Activated T-cell treated with anti-CD3 and anti-CD28 coated beads, Interleukin-2, amount 50 U/mL, for 72 hours (primary cell): ENCODE data around the gene COL19A1. TPM values are rescaled to one million over a fixed set of nuclear protein-coding genes. Genes with fewer than 3 reads are reported as not detected.

Source experiments
- ATAC-seq, 2 donors: fragments of 150-1000 bp; cut with Tn5 transposase; replicated peaks in 1 of 2; 2 replicates each; pipeline ENCODE4 v1.10.0; 2021; ENCODE audit warnings: moderate library complexity in 2 of 2, mild to moderate bottlenecking in 1 of 2
- DNase-seq, 2 donors: peaks; one replicate each; pipeline ENCODE4 v3.0.0; 2021 to 2022; ENCODE audit warnings: mixed read lengths in 1 of 2
- H3K27ac Mint-ChIP-seq: one replicate; pipeline ENCODE4 v1.8.0; 2022; ENCODE audit warnings: mild to moderate bottlenecking, moderate library complexity, mixed read lengths
- H3K27me3 Mint-ChIP-seq: one replicate; pipeline ENCODE4 v1.8.0; 2022; ENCODE audit warnings: low read depth, mixed read lengths
- H3K36me3 Mint-ChIP-seq, 2 donors: one replicate each; pipeline ENCODE4 v1.8.0; 2022; ENCODE audit warnings: mixed read lengths in 2 of 2, mild to moderate bottlenecking in 1 of 2; ENCODE audit not compliant: insufficient read depth in 2 of 2
- H3K4me1 Mint-ChIP-seq: one replicate; pipeline ENCODE4 v1.8.0; 2022; ENCODE audit warnings: low read depth, mixed read lengths
- H3K4me3 Mint-ChIP-seq, 2 donors: one replicate each; pipeline ENCODE4 v1.8.0; 2022; ENCODE audit warnings: mild to moderate bottlenecking in 2 of 2, mixed read lengths in 2 of 2, moderate library complexity in 2 of 2
- H3K9me3 Mint-ChIP-seq, 2 donors: one replicate each; pipeline ENCODE4 v1.8.0; 2022; ENCODE audit warnings: mixed read lengths in 2 of 2
- total RNA-seq, 2 donors: library from RNA; stranded (reverse); gene quantifications; one replicate each; pipeline ENCODE4 v1.2.3, GENCODE V29; 2022

COL19A1 gene
- total RNA-seq, 2 donors from 2014 or later = 0.19 to 0.26 TPM

DNA sequence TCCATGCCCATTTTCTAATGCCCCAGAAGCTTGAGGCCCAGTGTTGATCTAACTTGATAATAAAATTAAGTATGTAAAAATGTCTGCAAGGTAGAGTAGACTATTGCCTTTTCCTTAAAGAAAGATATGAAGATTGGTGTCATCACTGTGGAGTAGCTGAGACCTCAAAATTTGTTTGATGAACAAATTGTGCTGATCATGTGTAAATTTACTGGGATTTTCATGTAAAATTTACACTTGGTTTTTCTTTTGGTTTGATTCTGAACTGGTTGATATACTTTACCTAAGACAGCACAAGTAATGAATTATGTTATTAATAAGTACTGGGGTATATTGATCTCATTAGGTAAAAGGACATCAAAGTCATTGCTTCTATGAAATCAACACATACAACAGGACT lies 207.3 kb downstream of the COL19A1 start:
- Mint-ChIP-seq H3K4me1 (no peaks in the 10 kb centered on the region), H3K36me3 (no peaks in the 10 kb centered on the region), H3K27ac (no peak overlapping the region), H3K4me3 (no peak overlapping the region), H3K9me3 (no peaks in the 10 kb centered on the region), H3K27me3 (peaks cover 5% of the 10 kb centered on the region)
- ATAC-seq (no peak), DNase-seq (no peak)

DNA sequence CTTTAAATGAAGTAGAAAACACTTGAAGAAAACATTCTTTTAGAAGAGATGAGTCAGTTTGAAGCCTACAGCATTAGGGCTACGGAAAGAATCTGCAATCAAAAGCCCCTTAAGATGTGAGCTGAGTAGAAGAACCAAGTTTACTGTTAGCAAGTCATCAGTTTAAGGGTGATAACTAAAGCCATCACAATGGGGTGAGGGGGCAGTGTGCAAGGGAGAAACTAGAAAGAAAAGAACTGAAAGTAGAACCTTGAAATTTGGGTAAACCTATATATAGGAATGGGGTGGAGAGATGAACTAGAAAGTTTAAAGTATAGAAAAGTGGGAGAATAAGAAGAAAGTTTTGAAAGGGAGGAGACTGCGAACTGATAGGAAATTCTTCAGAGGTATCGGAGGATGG lies 212.9 kb downstream of the COL19A1 start:
- Mint-ChIP-seq H3K27ac (no peak overlapping the region), H3K9me3 (no peaks in the 10 kb centered on the region), H3K36me3 (no peaks in the 10 kb centered on the region), H3K4me3 (no peak overlapping the region), H3K4me1 (no peaks in the 10 kb centered on the region), H3K27me3 (no peaks in the 10 kb centered on the region)
- DNase-seq (no peak), ATAC-seq (no peak)

DNA sequence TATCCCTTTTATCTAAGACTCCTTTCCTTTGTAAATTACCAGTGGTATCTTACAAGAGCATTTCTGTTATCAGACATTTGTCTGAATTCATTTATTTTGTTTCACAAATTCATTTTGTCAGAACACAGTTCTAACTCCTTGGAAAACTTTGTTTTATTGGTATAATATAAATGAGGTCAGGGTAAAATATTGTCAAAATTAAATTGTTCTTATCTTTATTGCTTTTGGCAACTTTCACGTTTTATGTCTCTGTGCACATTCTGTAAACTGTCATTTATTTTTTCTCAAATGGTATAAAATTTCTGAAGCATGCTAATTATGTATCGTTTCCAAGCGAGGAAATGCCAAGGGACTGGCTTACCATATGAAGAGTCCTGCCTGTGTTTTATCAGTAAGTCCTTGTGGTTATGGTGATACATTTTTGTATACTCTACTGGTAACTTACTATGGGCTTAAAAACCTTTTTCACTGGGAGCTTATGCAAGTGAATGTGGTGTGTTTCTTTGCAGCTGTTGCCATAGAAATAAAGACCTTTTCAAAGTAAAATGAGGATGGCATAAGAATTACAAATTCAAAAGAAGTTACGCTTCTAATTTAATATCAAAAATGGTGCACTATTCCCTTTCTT lies 214.2 kb downstream of the COL19A1 start:
- DNase-seq (no peak), ATAC-seq (no peak)
- Mint-ChIP-seq H3K9me3 (no peaks in the 10 kb centered on the region), H3K27me3 (no peaks in the 10 kb centered on the region), H3K27ac (no peak overlapping the region), H3K4me3 (no peak overlapping the region), H3K4me1 (no peaks in the 10 kb centered on the region), H3K36me3 (no peaks in the 10 kb centered on the region)

DNA sequence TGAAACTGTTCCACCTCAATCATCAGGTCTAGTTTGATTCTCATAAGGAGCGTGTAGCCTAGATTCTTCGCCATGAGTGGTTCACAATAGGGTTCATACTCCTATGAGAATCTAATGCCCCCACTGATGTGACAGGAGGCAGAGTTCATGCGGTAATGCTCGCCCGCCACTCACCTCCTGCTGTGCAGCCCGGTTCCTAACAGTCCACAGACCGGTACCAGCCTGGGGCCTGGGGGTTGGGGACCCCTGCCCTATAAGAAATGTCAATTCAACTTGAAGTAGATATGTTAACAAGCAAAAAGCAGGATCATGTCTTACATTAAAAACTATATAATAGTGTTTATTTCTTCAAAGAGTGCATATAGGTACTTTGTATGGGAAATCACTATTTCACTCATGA lies 216.5 kb downstream of the COL19A1 start:
- Mint-ChIP-seq H3K27ac (no peak overlapping the region), H3K36me3 (no peaks in the 10 kb centered on the region), H3K9me3 (no peaks in the 10 kb centered on the region)

DNA sequence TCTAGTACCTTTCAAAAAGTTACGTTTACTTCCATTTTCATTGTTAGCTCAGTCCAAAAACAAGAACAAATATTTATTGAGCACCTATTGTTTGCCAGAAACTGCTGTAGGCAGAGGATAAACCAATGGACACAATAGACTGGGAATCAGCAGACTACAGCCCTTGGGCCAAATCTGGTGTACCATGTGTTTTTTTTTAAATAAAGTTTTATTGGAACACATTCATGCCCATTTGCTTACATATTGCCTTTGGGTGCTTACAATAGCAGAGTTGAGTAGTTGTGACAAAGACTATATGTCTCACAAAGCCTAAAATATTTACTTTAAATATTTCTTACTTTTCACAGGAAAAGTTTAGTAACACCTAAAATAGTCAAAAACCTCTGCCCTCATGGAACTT lies 220.4 kb downstream of the COL19A1 start:
- no peak for ATAC-seq

More for the DNA sequence above, 216.5 kb downstream of the COL19A1 start:
- DNase-seq = no peak
- ATAC-seq = no peak
- Mint-ChIP-seq H3K4me3 (no peak overlapping the region), H3K27me3 (no peaks in the 10 kb centered on the region), H3K4me1 (no peaks in the 10 kb centered on the region)

DNA sequence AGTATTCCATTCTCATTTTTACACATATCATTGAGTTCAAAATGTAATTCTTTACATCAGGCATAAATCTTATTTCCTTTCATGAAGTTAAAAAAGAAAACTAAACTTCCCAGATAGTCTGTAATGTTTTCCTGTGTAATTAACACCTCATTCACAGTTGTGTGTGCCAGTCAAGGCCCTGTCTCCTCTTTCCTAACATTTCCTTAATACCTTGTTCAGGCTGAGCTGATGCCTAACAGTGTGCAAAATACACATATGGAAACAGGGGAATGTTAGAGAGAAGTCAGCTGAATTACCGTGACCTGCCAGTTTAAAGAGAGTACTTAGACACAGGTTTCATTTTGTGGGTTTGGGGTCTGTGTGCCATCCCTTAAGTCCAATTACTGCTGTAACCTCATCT lies 227.8 kb downstream of the COL19A1 start:
- Mint-ChIP-seq H3K36me3 (no peaks in the 10 kb centered on the region), H3K27me3 (peaks cover 8% of the 10 kb centered on the region), H3K27ac (no peak overlapping the region), H3K4me3 (no peak overlapping the region), H3K4me1 (no peaks in the 10 kb centered on the region), H3K9me3 (no peaks in the 10 kb centered on the region)
- no peak for ATAC-seq
- no peak for DNase-seq

More for the DNA sequence above, 220.4 kb downstream of the COL19A1 start:
- Mint-ChIP-seq H3K36me3 (no peaks in the 10 kb centered on the region), H3K9me3 (no peaks in the 10 kb centered on the region), H3K4me1 (no peaks in the 10 kb centered on the region), H3K4me3 (no peak overlapping the region), H3K27me3 (peaks cover 4% of the 10 kb centered on the region), H3K27ac (no peak overlapping the region)
- DNase-seq = no peak

DNA sequence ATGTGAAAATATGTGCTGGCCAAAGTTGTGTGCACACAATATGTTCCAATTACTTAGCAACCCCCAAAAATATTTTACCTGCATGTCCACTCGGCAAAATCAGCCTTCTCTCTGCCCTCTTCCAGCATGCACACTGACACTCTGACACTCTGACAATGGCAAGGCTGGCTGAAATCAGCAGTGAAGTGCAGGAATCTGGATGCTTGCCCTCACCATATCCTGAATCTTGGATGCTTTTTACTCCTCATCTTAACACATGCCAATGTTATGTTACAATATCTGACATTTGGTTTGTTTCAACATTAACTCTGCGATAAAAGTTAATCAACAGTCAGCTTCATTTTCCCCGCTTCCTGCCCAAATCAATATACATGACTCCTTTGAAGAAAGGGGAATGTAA lies 233.4 kb downstream of the COL19A1 start:
- no peaks in the 10 kb centered on the region for H3K4me1 Mint-ChIP-seq
- no peak overlapping the region for H3K27ac Mint-ChIP-seq
- H3K36me3 Mint-ChIP-seq = no peaks in the 10 kb centered on the region
- no peak overlapping the region for H3K4me3 Mint-ChIP-seq
- peaks cover 12% of the 10 kb centered on the region for H3K27me3 Mint-ChIP-seq
- ATAC-seq (no peak), DNase-seq (no peak)
- no peaks in the 10 kb centered on the region for H3K9me3 Mint-ChIP-seq

DNA sequence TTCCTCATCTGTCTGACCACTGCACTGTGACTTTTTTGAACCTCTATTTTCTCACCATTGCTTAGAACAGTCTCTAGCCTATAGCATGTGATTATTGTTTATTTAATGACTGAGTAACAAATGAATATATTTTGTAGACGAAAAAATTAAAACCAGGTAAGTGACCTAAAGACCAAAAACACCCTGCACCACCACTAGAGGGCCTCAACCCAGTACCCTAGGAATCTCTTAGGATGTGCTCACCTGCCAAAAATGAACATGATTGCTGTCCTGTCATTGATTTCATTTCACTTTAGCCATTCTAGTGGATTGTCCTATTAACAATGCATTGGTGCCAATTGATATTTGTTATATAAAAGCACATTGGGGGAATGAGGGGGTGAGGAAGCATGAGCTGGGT lies 237.4 kb downstream of the COL19A1 start:
- Mint-ChIP-seq H3K36me3 (no peaks in the 10 kb centered on the region), H3K9me3 (no peaks in the 10 kb centered on the region)
- DNase-seq = no peak

DNA sequence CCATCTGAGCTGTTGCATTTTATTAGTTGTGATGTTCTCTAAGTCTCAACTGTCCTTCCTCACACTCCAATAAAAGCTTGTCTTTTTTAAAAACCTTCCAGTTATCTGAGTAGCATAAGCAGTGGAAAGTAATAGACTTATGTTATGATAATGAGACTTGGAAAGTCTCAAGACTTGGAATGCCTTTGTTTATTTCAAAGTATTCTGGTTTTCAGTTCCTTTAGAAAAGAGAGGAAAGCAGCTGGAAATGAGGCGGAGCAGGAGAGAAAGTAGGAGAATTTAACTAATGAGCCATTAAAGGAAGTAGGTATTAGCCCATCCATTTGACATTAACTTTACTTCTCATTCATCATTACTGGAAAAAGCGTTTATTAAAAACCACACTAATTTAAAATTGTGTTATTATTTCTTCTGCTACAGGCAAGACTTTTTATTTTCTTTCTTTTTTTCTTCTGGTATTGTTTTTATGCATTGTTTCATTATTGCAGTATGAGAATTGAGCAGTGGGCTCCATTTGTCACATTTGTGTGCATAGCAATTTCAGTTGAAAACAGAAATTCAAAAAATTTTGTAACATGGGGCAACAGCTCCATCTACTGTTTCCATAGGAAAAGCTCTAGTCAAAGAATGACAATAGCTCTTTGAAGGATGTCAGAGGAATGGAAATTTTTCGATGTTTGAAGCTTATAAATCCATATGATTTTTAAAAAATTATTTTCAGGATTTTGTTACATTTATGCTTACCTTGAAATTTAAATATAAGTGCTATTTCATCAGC lies 241.7 kb downstream of the COL19A1 start:
- DNase-seq = peak in 1 of 2 donors; percentile 10
- ATAC-seq = no peak
- Mint-ChIP-seq H3K4me3 (no peak overlapping the region), H3K9me3 (no peaks in the 10 kb centered on the region), H3K27ac (no peak overlapping the region), H3K27me3 (peaks cover 13% of the 10 kb centered on the region), H3K36me3 (no peaks in the 10 kb centered on the region), H3K4me1 (no peaks in the 10 kb centered on the region)

More for the DNA sequence above, 237.4 kb downstream of the COL19A1 start:
- Mint-ChIP-seq H3K27me3 (peaks cover 13% of the 10 kb centered on the region), H3K27ac (no peak overlapping the region), H3K4me3 (no peak overlapping the region), H3K4me1 (no peaks in the 10 kb centered on the region)
- no peak for ATAC-seq

DNA sequence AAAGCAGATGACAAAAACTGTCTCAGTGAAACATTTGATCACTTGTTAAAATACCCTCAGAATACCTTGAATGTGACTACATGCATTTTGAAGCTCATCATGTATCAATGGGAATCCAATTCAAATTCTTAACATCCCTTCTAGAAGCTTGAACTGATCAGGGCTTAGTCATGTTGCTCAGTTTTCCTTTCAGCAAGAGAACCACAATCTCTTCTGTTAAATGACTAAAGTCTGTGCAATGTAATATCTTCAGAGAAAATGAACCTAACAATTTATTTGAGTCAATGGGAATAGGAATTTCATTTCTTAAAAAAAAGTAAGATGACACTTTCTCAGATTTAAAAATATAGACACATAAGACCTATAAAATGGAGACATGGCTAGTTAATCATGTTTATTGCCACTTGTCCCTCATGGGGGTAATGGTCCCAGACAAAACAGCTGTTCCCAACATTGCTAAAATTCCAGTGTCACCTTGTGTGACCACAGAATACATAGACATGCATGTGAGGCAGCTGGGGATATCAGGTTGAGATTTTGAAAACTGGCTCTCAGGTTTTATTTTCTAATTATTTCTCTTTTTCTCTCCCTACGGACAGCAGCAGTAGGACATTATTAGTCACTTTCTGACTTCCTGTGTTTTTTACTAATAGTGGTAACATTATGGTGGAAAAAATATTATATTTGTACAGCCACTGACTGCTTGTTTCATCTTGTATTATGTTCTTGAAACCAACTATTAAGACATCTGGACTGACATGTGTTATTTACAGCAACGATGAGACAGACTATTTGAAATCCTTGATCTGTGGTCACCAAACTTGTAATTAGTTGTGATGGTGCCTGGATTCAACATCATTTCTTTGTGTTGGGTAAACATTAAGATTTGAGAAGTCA lies 244.0 kb downstream of the COL19A1 start:
- Mint-ChIP-seq H3K27ac (no peak overlapping the region), H3K36me3 (no peaks in the 10 kb centered on the region), H3K27me3 (peaks cover 11% of the 10 kb centered on the region), H3K9me3 (no peaks in the 10 kb centered on the region), H3K4me1 (no peaks in the 10 kb centered on the region), H3K4me3 (no peak overlapping the region)
- no peak for DNase-seq
- no peak for ATAC-seq

DNA sequence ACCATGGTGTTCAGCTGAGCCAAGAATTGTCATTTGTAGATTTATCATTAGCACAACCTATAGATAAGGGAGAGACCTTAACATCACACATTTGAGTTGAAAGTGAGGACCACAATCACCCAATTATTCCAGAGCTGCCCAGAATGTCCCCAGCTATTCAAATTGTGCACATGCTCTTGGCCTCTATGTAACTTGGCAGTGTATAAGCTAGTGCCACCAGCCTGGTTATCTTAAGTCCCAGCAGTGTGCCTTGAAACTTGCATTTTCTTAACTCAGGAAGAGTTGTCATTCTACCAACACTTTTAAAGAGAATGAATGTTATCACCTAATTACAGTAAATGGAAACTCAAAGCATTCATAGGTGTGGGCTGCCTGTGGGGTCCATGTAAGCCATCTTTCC lies 245.4 kb downstream of the COL19A1 start:
- no peak overlapping the region for H3K4me3 Mint-ChIP-seq
- peaks cover 15% of the 10 kb centered on the region for H3K27me3 Mint-ChIP-seq
- no peak for DNase-seq
- H3K36me3 Mint-ChIP-seq = no peaks in the 10 kb centered on the region
- no peaks in the 10 kb centered on the region for H3K9me3 Mint-ChIP-seq
- ATAC-seq = no peak
- no peak overlapping the region for H3K27ac Mint-ChIP-seq
- no peaks in the 10 kb centered on the region for H3K4me1 Mint-ChIP-seq

DNA sequence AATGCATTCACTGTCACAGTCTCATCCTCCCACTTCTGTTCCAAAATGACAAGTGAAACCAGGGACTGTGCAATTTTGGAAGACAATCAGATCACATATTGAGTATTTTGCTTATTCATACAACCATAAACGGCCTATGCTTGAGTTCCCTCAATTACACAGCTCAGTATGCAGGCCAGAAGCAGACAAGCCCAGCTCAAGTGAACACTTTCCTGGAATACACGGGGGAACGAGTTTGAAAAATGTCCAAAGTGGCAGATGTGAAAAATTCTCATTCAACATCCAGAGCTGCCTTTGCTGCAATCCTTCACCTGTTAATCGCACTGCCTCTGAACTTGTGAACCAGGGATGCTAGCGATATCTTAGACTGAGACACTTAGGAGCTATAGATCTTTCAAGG lies 246.4 kb downstream of the COL19A1 start:
- Mint-ChIP-seq H3K27ac (no peak overlapping the region), H3K27me3 (peaks cover 17% of the 10 kb centered on the region), H3K36me3 (no peaks in the 10 kb centered on the region), H3K9me3 (no peaks in the 10 kb centered on the region), H3K4me3 (no peak overlapping the region), H3K4me1 (no peaks in the 10 kb centered on the region)
- no peak for DNase-seq
- ATAC-seq = no peak

DNA sequence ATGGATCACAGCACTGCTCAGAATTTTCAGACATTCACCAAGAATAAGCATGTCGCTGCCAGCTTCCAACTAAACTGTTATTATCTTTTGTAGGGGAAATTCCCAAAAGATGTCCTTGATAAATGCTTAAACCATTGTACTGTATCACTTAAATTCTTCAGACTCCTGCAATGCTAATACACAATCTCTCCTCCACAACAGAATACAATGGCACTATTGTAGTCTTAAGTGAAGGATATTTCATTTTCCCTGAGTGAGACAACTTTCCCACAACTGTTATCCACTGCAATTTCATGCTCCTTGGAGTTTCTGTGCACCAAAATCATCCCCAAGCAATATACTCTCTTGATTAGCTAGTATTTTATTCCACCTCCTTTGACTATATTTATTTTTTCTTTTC lies 246.8 kb downstream of the COL19A1 start:
- DNase-seq (no peak), ATAC-seq (no peak)
- Mint-ChIP-seq H3K27me3 (peaks cover 17% of the 10 kb centered on the region), H3K36me3 (no peaks in the 10 kb centered on the region), H3K4me3 (no peak overlapping the region), H3K9me3 (no peaks in the 10 kb centered on the region), H3K4me1 (no peaks in the 10 kb centered on the region), H3K27ac (no peak overlapping the region)
